C4-2B (cell line): ENCODE results near the gene ROM1.
A peak's percentile ranks its signal among the peaks of the same experiment; 100 is the strongest.

Experiments
- CTCF ChIP-seq: fragments of 450-650 bp; conservative IDR thresholded peaks from 2 replicates; pipeline ENCODE4 v1.5.1; 2017; ENCODE audit warnings: mild to moderate bottlenecking
- ZFX ChIP-seq: fragments of 450-650 bp; IDR thresholded peaks from 2 replicates; pipeline ENCODE4 v1.6.1; 2017

- TF ChIP-seq CTCF, result peak; percentile 78
- TF ChIP-seq ZFX, result no peak
These were observed 19.5 kb upstream of the ROM1 start for GRCh38 chr11:62593434-62594044.
